ENCODE results near the gene TMCC1.
A peak's percentile ranks its signal among the peaks of the same experiment; 100 is the strongest.

TMCC1 gene

GRCh38 chr3:129599607-129600006, 293.9 kb downstream of the TMCC1 start:
- no peak for TF ChIP-seq CTCF (conservative IDR thresholded peaks at IDR 0.05; ENCODE audit: low read length)
- no peak for TF ChIP-seq EZH2phosphoT487 (IDR thresholded peaks at IDR 0.05; ENCODE audit: borderline replicate concordance)
- H3F3A ChIP-seq (ENCODE audit: low read depth), result peaks cover 5% of the 10 kb centered on the region
- H3K9ac ChIP-seq (ENCODE audit: low read depth, low read length, poor library complexity, severe bottlenecking), result peak overlapping the region; percentile 72
- H3K79me2 ChIP-seq (ENCODE audit: insufficient read depth, low read length), result peaks cover 100% of the 10 kb centered on the region
- H4K20me1 ChIP-seq (ENCODE audit: insufficient read depth, low read length, poor library complexity, severe bottlenecking), result peaks cover 29% of the 10 kb centered on the region
- H3K9me2 ChIP-seq (replicated peaks; ENCODE audit: low read depth, low read length), result no peaks in the 10 kb centered on the region
- no peaks in the 10 kb centered on the region for H3K9me3 ChIP-seq (ENCODE audit: insufficient read depth, low read depth, low read length)
- no peaks in the 10 kb centered on the region for H3K27me3 ChIP-seq (ENCODE audit: insufficient read depth, low read length, poor library complexity, severe bottlenecking)
- peak overlapping the region; percentile 78 for H3K4me3 ChIP-seq (ENCODE audit: low read length, poor library complexity, severe bottlenecking)
- H3K4me2 ChIP-seq (ENCODE audit: low read depth, low read length, poor library complexity, severe bottlenecking), result peak overlapping the region; percentile 95
- peaks cover 95% of the 10 kb centered on the region for H3K4me1 ChIP-seq (ENCODE audit: insufficient read depth, low read length, poor library complexity, severe bottlenecking)
- no peak overlapping the region for H2AFZ ChIP-seq (ENCODE audit: low read length)
- no peaks in the 10 kb centered on the region for H3K36me3 ChIP-seq (ENCODE audit: insufficient read depth, low read length)

- H3K4me1 ChIP-seq (ENCODE audit: insufficient read depth, low read length, poor library complexity, severe bottlenecking), result peaks cover 95% of the 10 kb centered on the region
- H3K4me3 ChIP-seq (ENCODE audit: low read length, poor library complexity, severe bottlenecking), result peak overlapping the region; percentile 78
- H3K27me3 ChIP-seq (ENCODE audit: insufficient read depth, low read length, poor library complexity, severe bottlenecking), result no peaks in the 10 kb centered on the region
- peaks cover 28% of the 10 kb centered on the region for H4K20me1 ChIP-seq (ENCODE audit: insufficient read depth, low read length, poor library complexity, severe bottlenecking)
- peak overlapping the region; percentile 95 for H3K4me2 ChIP-seq (ENCODE audit: low read depth, low read length, poor library complexity, severe bottlenecking)
- H2AFZ ChIP-seq (ENCODE audit: low read length), result no peak overlapping the region
- H3K9ac ChIP-seq (ENCODE audit: low read depth, low read length, poor library complexity, severe bottlenecking), result peak overlapping the region; percentile 72
- H3K36me3 ChIP-seq (ENCODE audit: insufficient read depth, low read length), result no peaks in the 10 kb centered on the region
- H3F3A ChIP-seq (ENCODE audit: low read depth), result peaks cover 10% of the 10 kb centered on the region
- TF ChIP-seq EZH2phosphoT487 (IDR thresholded peaks at IDR 0.05; ENCODE audit: borderline replicate concordance) (no peak), CTCF (conservative IDR thresholded peaks at IDR 0.05; ENCODE audit: low read length) (no peak)
- H3K9me2 ChIP-seq (replicated peaks; ENCODE audit: low read depth, low read length), result no peaks in the 10 kb centered on the region
- H3K9me3 ChIP-seq (ENCODE audit: insufficient read depth, low read depth, low read length), result no peaks in the 10 kb centered on the region
- H3K79me2 ChIP-seq (ENCODE audit: insufficient read depth, low read length), result peaks cover 95% of the 10 kb centered on the region
Measured at GRCh38 chr3:129599073-129599472, 294.4 kb downstream of the TMCC1 start.

- Histone ChIP-seq H2AFZ (ENCODE audit: low read length) (no peak overlapping the region), H3K9ac (ENCODE audit: low read depth, low read length, poor library complexity, severe bottlenecking) (peak overlapping the region; percentile 72), H3K9me3 (ENCODE audit: insufficient read depth, low read depth, low read length) (no peaks in the 10 kb centered on the region), H3K79me2 (ENCODE audit: insufficient read depth, low read length) (peaks cover 89% of the 10 kb centered on the region), H4K20me1 (ENCODE audit: insufficient read depth, low read length, poor library complexity, severe bottlenecking) (peaks cover 23% of the 10 kb centered on the region), H3K36me3 (ENCODE audit: insufficient read depth, low read length) (no peaks in the 10 kb centered on the region), H3K4me1 (ENCODE audit: insufficient read depth, low read length, poor library complexity, severe bottlenecking) (peaks cover 95% of the 10 kb centered on the region), H3K27me3 (ENCODE audit: insufficient read depth, low read length, poor library complexity, severe bottlenecking) (no peaks in the 10 kb centered on the region), H3K4me3 (ENCODE audit: low read length, poor library complexity, severe bottlenecking) (peak overlapping the region; percentile 35), H3K4me2 (ENCODE audit: low read depth, low read length, poor library complexity, severe bottlenecking) (peak overlapping the region; percentile 95), H3K9me2 (replicated peaks; ENCODE audit: low read depth, low read length) (no peaks in the 10 kb centered on the region), H3F3A (ENCODE audit: low read depth) (peaks cover 14% of the 10 kb centered on the region)
- TF ChIP-seq CTCF (conservative IDR thresholded peaks at IDR 0.05; ENCODE audit: low read length) (no peak), EZH2phosphoT487 (IDR thresholded peaks at IDR 0.05; ENCODE audit: borderline replicate concordance) (no peak)
Measured at GRCh38 chr3:129598484-129598883, 295.0 kb downstream of the TMCC1 start.
